SK-N-SH treated with all-trans-retinoic acid at 6 μM for 48 hours (cell line): ENCODE data around the gene FRMD4A.
A peak's percentile ranks its signal among the peaks of the same experiment; 100 is the strongest.

Source experiments
- ATAC-seq: fragments of 200-7000 bp; cut with Tn5 transposase; 3 replicates; pipeline ENCODE4 v1.9.1; 2020; ENCODE audit warnings: mild to moderate bottlenecking, moderate library complexity
- ARNTL ChIP-seq: fragments of 450-650 bp; formaldehyde crosslinking; IDR thresholded peaks from 2 replicates; pipeline ENCODE4 v1.5.0; 2020; ENCODE audit warnings: low read depth, mild to moderate bottlenecking, moderate library complexity, borderline replicate concordance
- BACH2 ChIP-seq: fragments of 250-450 bp; sonication (Bioruptor Pico); IDR thresholded peaks from 2 replicates; pipeline ENCODE4 v1.9.0; 2021; ENCODE audit warnings: mild to moderate bottlenecking, borderline replicate concordance
- CREB5 ChIP-seq: fragments of 250-450 bp; sonication (Bioruptor Pico); IDR thresholded peaks from 2 replicates; pipeline ENCODE4 v1.5.1; 2020; ENCODE audit warnings: low read depth, mild to moderate bottlenecking, moderate library complexity
- ESRRG ChIP-seq: fragments of 250-450 bp; sonication (Bioruptor Pico); IDR thresholded peaks from 2 replicates; pipeline ENCODE4 v1.6.1; 2021; ENCODE audit warnings: mild to moderate bottlenecking
- GLIS3 ChIP-seq: fragments of 250-450 bp; sonication (Bioruptor Pico); IDR thresholded peaks from 2 replicates; pipeline ENCODE4 v1.5.0; 2020; ENCODE audit warnings: mild to moderate bottlenecking, moderate library complexity
- ISL1 ChIP-seq: fragments of 250-450 bp; sonication (Bioruptor Pico); IDR thresholded peaks from 2 replicates; pipeline ENCODE4 v2.1.2; 2022; ENCODE audit warnings: mild to moderate bottlenecking, moderate library complexity
- OSR1 ChIP-seq: fragments of 250-450 bp; sonication (Bioruptor Pico); IDR thresholded peaks from 2 replicates; pipeline ENCODE4 v1.8.0; 2022; ENCODE audit warnings: moderate library complexity, mild to moderate bottlenecking, inconsistent platforms
- PATZ1 ChIP-seq: fragments of 250-450 bp; sonication (Bioruptor Pico); IDR thresholded peaks from 2 replicates; pipeline ENCODE4 v1.8.0; 2020; ENCODE audit warnings: mild to moderate bottlenecking, moderate library complexity, borderline replicate concordance
- POU6F1 ChIP-seq: fragments of 250-450 bp; sonication (Bioruptor Pico); IDR thresholded peaks from 2 replicates; pipeline ENCODE4 v1.8.0; 2021; ENCODE audit warnings: low read depth, mild to moderate bottlenecking, moderate library complexity, borderline replicate concordance
- SNAI2 ChIP-seq: fragments of 250-450 bp; sonication (Bioruptor Pico); IDR thresholded peaks from 2 replicates; pipeline ENCODE4 v1.5.0; 2020; ENCODE audit warnings: mild to moderate bottlenecking, moderate library complexity
- TCF4 ChIP-seq: fragments of 250-450 bp; sonication (Bioruptor Pico); IDR thresholded peaks from 2 replicates; pipeline ENCODE4 v1.8.0; 2021; ENCODE audit warnings: mild to moderate bottlenecking, moderate library complexity, borderline replicate concordance
- TSHZ2 ChIP-seq: fragments of 250-450 bp; sonication (Bioruptor Pico); IDR thresholded peaks from 2 replicates; pipeline ENCODE4 v1.5.0; 2020; ENCODE audit warnings: mild to moderate bottlenecking, moderate library complexity
- ZFP3 ChIP-seq: fragments of 250-450 bp; sonication (Bioruptor Pico); IDR thresholded peaks from 2 replicates; pipeline ENCODE4 v1.5.0; 2020; ENCODE audit warnings: mild to moderate bottlenecking, moderate library complexity
- ZFP30 ChIP-seq: fragments of 450-650 bp; formaldehyde crosslinking; IDR thresholded peaks from 2 replicates; pipeline ENCODE4 v1.5.0; 2022; ENCODE audit warnings: mild to moderate bottlenecking, moderate library complexity
- ZNF70 ChIP-seq: fragments of 450-650 bp; formaldehyde crosslinking; IDR thresholded peaks from 2 replicates; pipeline ENCODE4 v1.5.0; 2020; ENCODE audit warnings: mild to moderate bottlenecking, moderate library complexity
- ZNF8 ChIP-seq: fragments of 450-650 bp; formaldehyde crosslinking; IDR thresholded peaks from 2 replicates; pipeline ENCODE4 v1.5.0; 2020; ENCODE audit warnings: mild to moderate bottlenecking, moderate library complexity

Gene FRMD4A

GRCh38 chr10:13893926-13894325, 436.8 kb downstream of the FRMD4A start:
- TF ChIP-seq ZFP30 (CRISPR knock-in tag) (no peak), BACH2 (CRISPR knock-in tag) (no peak), ZNF8 (CRISPR knock-in tag) (0 out of 2 replicates have a peak, but pooled peaks have one; percentile 29), TSHZ2 (CRISPR knock-in tag) (0 out of 2 replicates have a peak, but pooled peaks have one; percentile 19), CREB5 (CRISPR knock-in tag) (no peak), ZNF70 (CRISPR knock-in tag) (peak; percentile 57; the same call in 1 of the 2 replicates), SNAI2 (CRISPR knock-in tag) (no peak), OSR1 (CRISPR knock-in tag) (no peak), ESRRG (CRISPR knock-in tag) (no peak), GLIS3 (CRISPR knock-in tag) (no peak), POU6F1 (CRISPR knock-in tag) (no peak), ZFP3 (CRISPR knock-in tag) (peak; percentile 41; the same call in 1 of the 2 replicates), PATZ1 (CRISPR knock-in tag) (no peak)
- peak; percentile 47 for ATAC-seq

- no peak for ATAC-seq
- no peak for TF ChIP-seq POU6F1 (CRISPR knock-in tag)
- TF ChIP-seq SNAI2 (CRISPR knock-in tag): no peak
- TF ChIP-seq GLIS3 (CRISPR knock-in tag): no peak
- no peak for TF ChIP-seq PATZ1 (CRISPR knock-in tag)
- TF ChIP-seq CREB5 (CRISPR knock-in tag): no peak
- TF ChIP-seq ISL1 (CRISPR knock-in tag): no peak
- TF ChIP-seq OSR1 (CRISPR knock-in tag): no peak
- TF ChIP-seq TCF4 (CRISPR knock-in tag): no peak
- no peak for TF ChIP-seq ZFP30 (CRISPR knock-in tag)
- no peak for TF ChIP-seq ARNTL (CRISPR knock-in tag)
- no peak for TF ChIP-seq ZFP3 (CRISPR knock-in tag)
- TF ChIP-seq, all 23 proteins: peak for 0
Observed at GRCh38 chr10:13892871-13893270, 437.9 kb downstream of the FRMD4A start.
